H1 (cell line): ENCODE measurements around the gene GSAP. TPM values are rescaled to one million over a fixed set of nuclear protein-coding genes. Genes with fewer than 3 reads are reported as not detected.

Experiments
- MAX ChIP-seq: IDR thresholded peaks from 2 replicates; pipeline ENCODE4 v1.6.1; 2012; ENCODE audit warnings: inconsistent platforms
- polyA plus RNA-seq, 7 experiments: library from polyadenylated mRNA; depleted of rRNA in 3 of 7; stranded (reverse) in 5 of 7; unstranded in 2 of 7; fragments of >200 nt in 5 of 7; fragments of 200-250 nt in 2 of 7; gene quantifications; 1 replicate in 5 of 7; 2 replicates in 1 of 7; 4 replicates in 1 of 7; pipeline versions ENCODE4 v1.2.1 to v1.2.3, GENCODE V29; 2011 to 2013; ENCODE audit warnings: missing spikeins in 2 of 7, mixed read lengths in 2 of 7
- total RNA-seq: library from RNA; stranded (reverse); fragmentation: NEBNext Ultra II Directional; extraction: Animal tissue kit (Norgen Biotek cat#: 25700); gene quantifications from 2 replicates; pipeline ENCODE4 v1.2.1, GENCODE V29; 2021
- TF ChIP-seq, protein P1 (sequence below), 3 experiments: IDR thresholded peaks; 1 replicate in 2 of 3; 2 replicates in 1 of 3; pipeline versions ENCODE4 v1.5.1 to v1.6.1; 2011; ENCODE audit warnings: low read length in 3 of 3, mild to moderate bottlenecking in 3 of 3, inconsistent platforms in 2 of 3, low read depth in 1 of 3, moderate library complexity in 1 of 3; ENCODE audit not compliant: insufficient read depth in 1 of 3; ENCODE audit errors: control extremely low read depth in 1 of 3

The GSAP gene
- total and polyA plus RNA-seq, 2 of the 8 experiments (the other 6 are each of a cell fraction or from before 2014, with no cell fraction given) = 0.93 to 2.1 TPM

GRCh38 chr7:77326131-77326530 is 90.0 kb downstream of the GSAP start (continued):
- TF ChIP-seq, protein P1, sequence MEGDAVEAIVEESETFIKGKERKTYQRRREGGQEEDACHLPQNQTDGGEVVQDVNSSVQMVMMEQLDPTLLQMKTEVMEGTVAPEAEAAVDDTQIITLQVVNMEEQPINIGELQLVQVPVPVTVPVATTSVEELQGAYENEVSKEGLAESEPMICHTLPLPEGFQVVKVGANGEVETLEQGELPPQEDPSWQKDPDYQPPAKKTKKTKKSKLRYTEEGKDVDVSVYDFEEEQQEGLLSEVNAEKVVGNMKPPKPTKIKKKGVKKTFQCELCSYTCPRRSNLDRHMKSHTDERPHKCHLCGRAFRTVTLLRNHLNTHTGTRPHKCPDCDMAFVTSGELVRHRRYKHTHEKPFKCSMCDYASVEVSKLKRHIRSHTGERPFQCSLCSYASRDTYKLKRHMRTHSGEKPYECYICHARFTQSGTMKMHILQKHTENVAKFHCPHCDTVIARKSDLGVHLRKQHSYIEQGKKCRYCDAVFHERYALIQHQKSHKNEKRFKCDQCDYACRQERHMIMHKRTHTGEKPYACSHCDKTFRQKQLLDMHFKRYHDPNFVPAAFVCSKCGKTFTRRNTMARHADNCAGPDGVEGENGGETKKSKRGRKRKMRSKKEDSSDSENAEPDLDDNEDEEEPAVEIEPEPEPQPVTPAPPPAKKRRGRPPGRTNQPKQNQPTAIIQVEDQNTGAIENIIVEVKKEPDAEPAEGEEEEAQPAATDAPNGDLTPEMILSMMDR (IDR thresholded peaks at IDR 0.05; ENCODE audit: control extremely low read depth in 1 of 3, insufficient read depth in 1 of 3, low read depth in 1 of 3, low read length in 3 of 3) = no peak
- TF ChIP-seq MAX = no peak
